ENCODE measurements around the gene FAM72C.
"Not testable (repeated sequence)": the region's sequence is repeated elsewhere in the genome, so short reads cannot be mapped to it uniquely, and the experiment has no call there.

Gene FAM72C

GRCh38 chr1:143984721-143985473 is 13.1 kb upstream of the FAM72C start:
- not testable (repeated sequence) for DNase-seq (ENCODE audit: low read depth in 2 of 2)

- DNase-seq (ENCODE audit: low read depth in 2 of 2), result not testable (repeated sequence)
Measured at GRCh38 chr1:143974416-143974815, 2.6 kb upstream of the FAM72C start.

- not testable (repeated sequence) for DNase-seq (ENCODE audit: low read depth in 2 of 2)
Measured at GRCh38 chr1:143973876-143974414, 2.2 kb upstream of the FAM72C start.

GRCh38 chr1:143972753-143973326 is 1.1 kb upstream of the FAM72C start:
- DNase-seq (ENCODE audit: low read depth in 2 of 2), result not testable (repeated sequence)

GRCh38 chr1:143965860-143966259 is 5.9 kb downstream of the FAM72C start:
- not testable (repeated sequence) for DNase-seq (ENCODE audit: low read depth in 2 of 2)

GRCh38 chr1:143964294-143964693 is 7.5 kb downstream of the FAM72C start:
- not testable (repeated sequence) for DNase-seq (ENCODE audit: low read depth in 2 of 2)

GRCh38 chr1:143955930-143956329 is 15.9 kb downstream of the FAM72C start:
- not testable (repeated sequence) for DNase-seq (ENCODE audit: low read depth in 2 of 2)

GRCh38 chr1:143952913-143953312 is 18.9 kb downstream of the FAM72C start:
- DNase-seq (ENCODE audit: low read depth in 2 of 2), result not testable (repeated sequence)

- DNase-seq (ENCODE audit: low read depth in 2 of 2), result not testable (repeated sequence)
Measured at GRCh38 chr1:143951485-143952391, 20.0 kb downstream of the FAM72C start.

GRCh38 chr1:143947749-143948148 is 24.0 kb downstream of the FAM72C start:
- not testable (repeated sequence) for DNase-seq (ENCODE audit: low read depth in 2 of 2)

- not testable (repeated sequence) for DNase-seq (ENCODE audit: low read depth in 2 of 2)
Measured at GRCh38 chr1:143945253-143945652, 26.5 kb downstream of the FAM72C start.

- not testable (repeated sequence) for DNase-seq (ENCODE audit: low read depth in 2 of 2)
Measured at GRCh38 chr1:143944576-143945240, 27.1 kb downstream of the FAM72C start.

GRCh38 chr1:143943319-143943978 is 28.3 kb downstream of the FAM72C start:
- DNase-seq (ENCODE audit: low read depth in 2 of 2), result not testable (repeated sequence)

- not testable (repeated sequence) for DNase-seq (ENCODE audit: low read depth in 2 of 2)
Measured at GRCh38 chr1:143942238-143942860, 29.4 kb downstream of the FAM72C start.

GRCh38 chr1:143939666-143940065 is 32.1 kb downstream of the FAM72C start:
- not testable (repeated sequence) for DNase-seq (ENCODE audit: low read depth in 2 of 2)

- not testable (repeated sequence) for DNase-seq (ENCODE audit: low read depth in 2 of 2)
Measured at GRCh38 chr1:143938922-143939321, 32.9 kb downstream of the FAM72C start.

GRCh38 chr1:143936457-143937115 is 35.2 kb downstream of the FAM72C start:
- peak; percentile 15 for DNase-seq (ENCODE audit: low read depth in 2 of 2)

- DNase-seq (ENCODE audit: low read depth in 2 of 2), result not testable (repeated sequence)
Measured at GRCh38 chr1:143919127-143919526, 52.7 kb downstream of the FAM72C start.

- not testable (repeated sequence) for DNase-seq (ENCODE audit: low read depth in 2 of 2)
Measured at GRCh38 chr1:143918552-143918951, 53.2 kb downstream of the FAM72C start.

GRCh38 chr1:143913705-143914104 is 58.1 kb downstream of the FAM72C start:
- DNase-seq (ENCODE audit: low read depth in 2 of 2), result not testable (repeated sequence)

All from stimulated activated CD4-positive, alpha-beta T cell treated with anti-CD3 and anti-CD28 coated beads, Interleukin-4, amount 100 ng/mL, for 48 hours (primary cell).